HG02610 (cell line): Measurements from ENCODE around the gene VTN.

Experiments
- ATAC-seq: cut with Tn5 transposase; IDR thresholded peaks from one replicate; pipeline ENCODE4 v1.9.1; 2021; ENCODE audit warnings: mild to moderate bottlenecking, moderate library complexity; ENCODE audit not compliant: unreplicated experiment

The VTN gene

DNA sequence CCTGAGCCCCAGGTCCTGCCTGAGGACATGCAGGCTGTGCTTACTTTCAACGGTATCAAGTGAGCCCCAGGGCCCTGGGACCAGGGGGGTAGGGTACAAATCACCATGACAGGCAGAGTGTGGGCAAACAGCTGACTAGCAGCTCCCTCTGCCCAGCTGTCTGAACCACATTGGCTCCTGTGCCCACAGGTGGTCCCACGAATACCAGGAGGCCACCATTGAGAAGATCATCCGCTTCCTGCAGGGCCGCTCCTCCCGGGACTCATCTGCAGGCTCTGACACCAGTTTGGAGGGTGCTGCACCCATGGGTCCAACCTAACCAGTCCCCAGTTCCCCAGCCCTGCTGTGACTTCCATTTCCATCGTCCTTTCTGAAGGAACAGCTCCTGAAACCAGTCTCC is 25.9 kb upstream of the VTN start:
- no peak for ATAC-seq

DNA sequence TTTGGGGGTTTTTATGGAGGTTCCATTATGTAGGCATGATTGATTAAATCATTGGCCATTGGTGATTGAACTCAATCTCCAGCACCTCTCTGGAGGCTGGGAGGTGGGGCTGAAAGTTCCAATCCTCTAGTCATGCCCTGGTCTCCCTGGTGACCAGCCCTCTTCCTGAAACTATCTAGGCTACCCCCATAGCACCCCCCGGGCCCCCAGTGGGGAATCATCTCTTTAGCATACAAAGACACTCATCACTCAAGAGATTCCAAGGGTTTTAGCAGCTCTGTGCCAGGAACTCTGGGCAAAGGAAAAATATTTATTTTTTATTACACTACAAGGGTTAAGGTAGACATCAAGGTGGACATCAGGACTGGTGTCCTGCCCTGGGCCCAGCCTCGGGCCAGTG is 25.3 kb upstream of the VTN start:
- no peak for ATAC-seq

DNA sequence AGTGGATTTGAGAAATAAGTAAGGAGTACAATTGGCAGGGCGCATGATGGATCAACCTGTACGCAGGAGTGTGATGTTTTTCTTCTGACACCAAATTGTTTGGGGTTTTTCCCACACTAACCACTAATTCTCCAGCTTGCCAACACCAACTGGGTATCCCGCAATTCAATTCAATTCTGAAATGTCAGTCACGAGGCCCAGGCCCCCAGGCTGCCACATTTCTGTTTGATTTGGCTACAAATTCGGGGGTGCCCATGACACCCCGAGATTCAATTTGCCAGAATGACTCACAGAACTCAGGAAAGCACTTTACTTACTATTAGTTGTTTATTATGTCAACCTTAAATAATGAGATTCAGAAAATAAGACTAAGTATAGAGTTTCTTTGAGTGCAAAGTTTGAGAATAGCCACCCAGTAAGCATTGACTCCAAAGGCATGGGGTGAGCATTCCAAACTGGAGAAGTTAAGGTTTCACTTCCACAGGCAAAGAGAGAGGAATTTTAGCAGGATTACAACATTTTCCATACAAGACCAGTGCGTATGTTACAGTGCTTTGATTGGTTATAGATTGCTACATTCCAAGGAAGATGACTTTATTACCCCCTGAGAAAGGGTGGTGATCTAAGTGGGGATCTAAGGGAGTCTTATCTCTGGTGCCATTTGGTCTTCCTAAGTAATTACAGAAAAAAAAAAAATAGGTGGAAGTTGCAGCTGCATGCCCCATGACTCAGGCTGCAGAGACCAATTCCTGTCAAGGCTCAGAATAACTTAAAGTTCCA is 24.4 kb upstream of the VTN start:
- ATAC-seq, result no peak

DNA sequence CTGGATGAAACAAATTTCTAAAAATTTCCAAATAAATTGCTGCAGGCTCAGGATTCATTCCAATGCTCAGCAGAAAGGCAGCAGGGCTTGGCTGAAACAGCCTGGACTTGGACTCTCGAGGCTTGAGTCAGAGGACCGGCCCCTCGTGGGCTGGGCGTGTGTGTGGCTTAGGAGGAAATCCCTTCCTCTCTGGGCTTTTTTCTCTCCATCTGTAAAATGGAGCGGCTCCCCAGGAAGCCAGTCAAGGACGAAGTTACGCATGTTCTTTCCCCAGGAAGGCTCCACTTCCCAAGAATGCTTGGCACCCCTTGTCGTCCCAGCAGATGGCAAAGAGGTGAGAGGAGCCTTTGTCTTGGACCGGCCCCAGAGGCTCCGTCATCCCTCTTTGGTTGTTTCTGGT is 22.4 kb upstream of the VTN start:
- ATAC-seq, result no peak

DNA sequence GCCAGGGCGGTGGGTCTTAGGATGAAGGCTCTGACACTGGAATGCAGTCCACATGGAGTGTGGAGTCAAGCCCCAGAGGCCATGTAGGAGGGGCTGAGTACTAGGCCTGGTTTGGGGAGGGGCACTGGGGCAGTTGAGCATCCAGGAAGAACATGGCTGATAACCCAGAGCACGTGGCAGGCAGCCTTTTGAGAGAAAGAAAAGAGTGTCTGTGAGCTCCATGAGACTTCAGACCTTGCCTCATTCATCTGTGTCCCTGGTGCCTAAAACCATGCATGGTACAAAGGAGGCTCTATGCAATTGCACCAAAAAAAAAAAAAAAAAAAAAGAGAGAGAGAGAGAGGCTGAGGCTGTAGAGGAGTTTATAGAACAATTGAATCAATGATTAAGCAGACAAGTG is 21.3 kb upstream of the VTN start:
- ATAC-seq, result no peak

DNA sequence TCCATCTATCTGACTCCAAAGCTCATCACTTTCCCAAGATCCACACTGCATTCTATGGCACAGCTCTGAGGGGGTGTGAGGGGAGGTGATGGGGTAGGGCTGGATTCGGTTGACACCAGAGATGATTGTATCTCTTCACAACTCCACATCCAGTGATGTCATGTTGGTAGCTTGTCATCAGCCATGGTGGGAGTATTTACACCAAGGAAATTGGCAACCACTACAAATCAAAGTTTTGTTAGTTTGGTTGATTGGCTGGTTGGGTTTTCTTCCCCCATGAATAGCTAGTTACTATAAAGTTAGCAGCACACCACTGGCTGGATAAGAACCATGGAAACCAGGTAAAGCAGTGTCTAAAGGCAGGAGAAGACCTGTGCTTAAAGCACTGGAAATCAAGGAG is 20.9 kb upstream of the VTN start:
- no peak for ATAC-seq

DNA sequence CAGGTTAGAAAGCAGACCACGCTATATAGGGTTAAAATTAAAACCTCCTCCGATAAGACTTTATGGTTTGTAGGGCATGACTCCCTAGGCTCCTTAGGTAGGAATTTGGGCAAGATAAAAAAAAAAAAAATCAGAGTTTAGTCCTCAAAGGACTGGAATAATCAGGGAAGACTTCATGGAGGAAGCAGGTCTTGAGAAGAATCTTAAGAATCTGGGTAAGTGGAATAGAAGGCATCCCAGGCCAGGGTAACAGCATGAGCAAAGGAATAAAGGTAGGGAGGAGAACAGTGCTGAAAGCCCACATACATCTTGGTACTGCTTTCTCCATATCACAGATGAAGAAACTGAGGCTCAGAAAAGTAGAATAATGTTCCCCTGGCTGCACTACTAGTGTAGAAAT is 20.5 kb upstream of the VTN start:
- ATAC-seq, result no peak

DNA sequence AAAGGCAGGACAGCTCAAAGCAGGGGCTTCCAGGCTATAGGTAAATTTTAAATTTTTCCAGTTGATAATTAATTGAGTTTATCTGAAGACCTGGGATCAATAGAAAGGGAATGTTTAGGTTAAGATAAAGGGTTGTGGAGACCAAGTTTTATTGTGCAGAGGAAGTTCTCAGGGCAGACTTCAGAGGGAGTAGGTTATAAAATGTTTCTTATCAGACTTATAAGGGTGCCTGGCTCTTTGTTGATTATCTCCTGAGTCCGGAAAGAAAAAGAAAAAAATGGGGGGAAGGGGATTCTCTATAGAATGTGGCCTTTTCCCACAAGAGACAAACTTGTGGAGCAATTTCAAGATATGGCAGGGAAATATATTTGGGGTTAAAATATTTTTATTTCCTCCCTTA is 20.0 kb upstream of the VTN start:
- no peak for ATAC-seq

DNA sequence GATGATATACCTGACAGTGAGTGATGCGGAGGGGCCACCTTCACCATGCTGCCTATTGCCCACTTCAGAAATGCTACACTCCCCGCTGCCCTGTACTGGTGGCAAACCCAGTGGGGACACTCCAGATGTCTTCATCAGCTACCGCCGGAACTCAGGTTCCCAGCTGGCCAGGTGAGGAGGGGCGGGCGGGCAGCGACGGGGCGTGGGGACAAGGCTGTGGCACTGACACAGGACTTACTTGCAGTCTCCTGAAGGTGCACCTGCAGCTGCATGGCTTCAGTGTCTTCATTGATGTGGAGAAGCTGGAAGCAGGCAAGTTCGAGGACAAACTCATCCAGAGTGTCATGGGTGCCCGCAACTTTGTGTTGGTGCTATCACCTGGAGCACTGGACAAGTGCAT is 18.0 kb upstream of the VTN start:
- ATAC-seq, result no peak

DNA sequence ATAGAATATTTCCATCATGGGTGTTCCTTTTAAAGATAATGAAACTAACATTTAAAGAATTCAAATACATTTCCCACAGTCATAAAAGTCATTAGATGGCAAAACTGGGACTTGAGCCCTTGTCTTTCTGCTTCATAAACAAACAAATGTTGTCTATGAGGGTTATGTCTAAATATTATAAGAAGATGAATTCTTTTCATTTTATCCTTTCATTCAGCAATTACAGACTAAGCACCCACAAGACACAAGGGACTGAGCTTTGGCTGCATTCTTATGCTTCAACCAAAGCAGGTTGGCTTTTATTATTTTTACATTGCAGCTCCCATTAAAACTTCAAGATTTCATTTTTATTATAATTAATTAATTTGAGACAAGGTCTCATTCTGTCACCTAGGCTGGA is 16.3 kb upstream of the VTN start:
- ATAC-seq, result no peak

DNA sequence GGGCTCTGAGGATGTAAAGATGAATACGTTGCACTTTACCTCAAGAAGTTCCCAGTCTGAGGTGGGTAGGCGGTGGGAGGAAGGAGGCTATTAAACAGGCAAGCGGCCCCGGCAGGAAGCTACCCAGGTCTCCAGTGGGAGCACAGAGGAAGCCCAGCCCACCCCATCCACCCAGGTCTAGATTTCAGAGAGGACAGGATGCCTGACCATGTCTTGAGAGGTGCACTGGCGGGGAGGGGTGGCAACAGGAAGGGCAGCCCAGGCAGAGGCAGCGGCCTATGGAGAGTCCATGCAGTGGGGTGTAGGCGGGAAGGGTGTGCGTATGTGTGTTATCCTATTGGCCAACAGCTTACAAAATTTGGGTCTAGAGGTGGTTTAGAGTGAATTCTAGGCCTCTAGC is 15.3 kb upstream of the VTN start:
- no peak for ATAC-seq

DNA sequence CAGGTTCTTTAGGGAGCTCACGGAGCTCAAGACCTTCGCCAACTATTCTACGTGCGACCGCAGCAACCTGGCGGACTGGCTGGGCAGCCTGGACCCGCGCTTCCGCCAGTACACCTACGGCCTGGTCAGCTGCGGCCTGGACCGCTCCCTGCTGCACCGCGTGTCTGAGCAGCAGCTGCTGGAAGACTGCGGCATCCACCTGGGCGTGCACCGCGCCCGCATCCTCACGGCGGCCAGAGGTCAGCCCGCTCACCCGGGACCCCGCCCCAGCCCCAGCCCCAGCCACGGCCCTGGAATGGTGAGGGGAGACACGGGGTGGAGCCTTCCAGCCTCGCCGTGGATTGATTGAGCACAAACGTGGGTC is 14.9 kb upstream of the VTN start:
- no peak for ATAC-seq

DNA sequence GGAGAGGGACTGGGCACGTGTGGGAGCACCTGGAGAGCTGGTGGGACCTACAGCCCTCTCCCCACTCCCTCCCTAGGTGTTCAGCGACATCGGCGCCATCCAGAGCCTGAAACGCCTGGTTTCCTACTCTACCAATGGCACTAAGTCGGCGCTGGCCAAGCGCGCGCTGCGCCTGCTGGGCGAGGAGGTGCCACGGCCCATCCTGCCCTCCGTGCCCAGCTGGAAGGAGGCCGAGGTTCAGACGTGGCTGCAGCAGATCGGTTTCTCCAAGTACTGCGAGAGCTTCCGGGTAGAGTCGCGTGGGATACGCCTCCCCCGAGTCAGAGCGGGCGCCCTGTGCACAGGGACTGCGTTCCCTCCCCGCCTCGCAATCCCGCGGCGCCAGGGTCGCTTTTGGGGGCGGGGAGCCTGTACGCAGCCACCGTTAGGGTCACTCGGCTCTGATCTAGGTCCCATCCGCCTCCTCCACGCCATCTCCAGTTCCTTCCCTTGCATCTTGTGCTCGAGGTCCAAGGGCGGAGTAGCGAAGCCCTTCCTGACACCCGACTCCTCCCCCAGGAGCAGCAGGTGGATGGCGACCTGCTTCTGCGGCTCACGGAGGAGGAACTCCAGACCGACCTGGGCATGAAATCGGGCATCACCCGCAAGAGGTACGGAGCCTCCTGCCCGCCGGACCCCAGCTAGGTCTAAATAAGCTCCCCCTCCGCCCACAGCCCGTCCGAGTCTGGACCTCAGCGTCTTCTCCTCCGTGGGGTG is 14.4 kb upstream of the VTN start:
- peak; percentile 75 for ATAC-seq

DNA sequence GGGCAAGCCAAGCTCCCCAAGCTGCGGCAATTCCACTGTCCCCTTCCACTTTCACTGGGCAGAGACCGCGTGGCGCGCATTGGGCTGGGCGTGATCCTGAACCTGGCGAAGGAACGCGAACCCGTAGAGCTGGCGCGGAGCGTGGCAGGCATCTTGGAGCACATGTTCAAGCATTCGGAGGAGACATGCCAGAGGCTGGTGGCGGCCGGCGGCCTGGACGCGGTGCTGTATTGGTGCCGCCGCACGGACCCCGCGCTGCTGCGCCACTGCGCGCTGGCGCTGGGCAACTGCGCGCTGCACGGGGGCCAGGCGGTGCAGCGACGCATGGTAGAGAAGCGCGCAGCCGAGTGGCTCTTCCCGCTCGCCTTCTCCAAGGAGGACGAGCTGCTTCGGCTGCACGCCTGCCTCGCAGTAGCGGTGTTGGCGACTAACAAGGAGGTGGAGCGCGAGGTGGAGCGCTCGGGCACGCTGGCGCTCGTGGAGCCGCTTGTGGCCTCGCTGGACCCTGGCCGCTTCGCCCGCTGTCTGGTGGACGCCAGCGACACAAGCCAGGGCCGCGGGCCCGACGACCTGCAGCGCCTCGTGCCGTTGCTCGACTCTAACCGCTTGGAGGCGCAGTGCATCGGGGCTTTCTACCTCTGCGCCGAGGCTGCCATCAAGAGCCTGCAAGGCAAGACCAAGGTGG is 11.2 kb upstream of the VTN start:
- no peak for ATAC-seq

DNA sequence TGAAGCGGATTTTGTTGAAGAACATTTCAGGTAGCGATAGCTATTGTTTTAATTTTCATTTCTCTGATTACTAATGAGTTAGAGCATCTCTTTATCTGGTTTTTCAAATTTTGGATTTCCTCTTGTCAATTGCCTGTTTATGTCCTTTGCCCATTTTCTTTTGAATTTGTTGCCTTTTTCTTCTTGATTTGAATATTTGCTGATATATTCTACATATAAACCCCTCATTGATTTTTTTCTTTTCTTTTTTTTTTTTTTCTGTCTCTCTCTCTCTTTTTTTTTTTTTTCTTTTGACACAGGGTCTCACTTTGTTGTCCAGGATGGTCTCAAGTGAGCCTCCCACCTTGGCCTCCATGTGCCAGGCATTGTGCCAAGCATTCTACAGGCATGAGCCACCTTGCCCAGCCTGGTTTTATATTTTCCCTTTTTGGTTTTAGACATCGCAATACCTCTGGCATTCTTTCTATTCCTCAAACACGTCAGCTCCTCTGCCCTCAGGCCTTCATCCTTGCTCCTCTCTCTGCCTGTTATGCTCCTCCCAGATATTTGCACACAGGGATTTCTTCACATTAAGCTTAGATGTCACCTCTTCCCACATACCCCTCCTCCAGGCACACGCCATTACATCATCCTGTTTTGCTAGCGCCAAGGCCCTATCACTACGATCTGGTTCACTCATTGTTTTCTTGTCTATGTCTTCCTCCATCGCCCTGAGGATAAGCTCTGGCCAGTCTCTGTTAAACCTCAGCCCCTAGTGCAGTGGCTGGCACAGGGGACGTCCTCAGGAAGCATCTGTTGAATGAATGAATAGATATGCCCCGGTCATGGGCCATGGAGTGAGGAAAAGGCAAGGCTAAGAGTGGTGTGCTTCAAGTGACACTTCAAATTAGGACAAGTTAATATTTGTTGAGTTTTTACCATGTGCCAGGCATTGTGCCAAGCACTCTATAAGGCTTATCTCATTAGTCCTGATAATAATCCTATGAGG is 10.0 kb upstream of the VTN start:
- no peak for ATAC-seq

DNA sequence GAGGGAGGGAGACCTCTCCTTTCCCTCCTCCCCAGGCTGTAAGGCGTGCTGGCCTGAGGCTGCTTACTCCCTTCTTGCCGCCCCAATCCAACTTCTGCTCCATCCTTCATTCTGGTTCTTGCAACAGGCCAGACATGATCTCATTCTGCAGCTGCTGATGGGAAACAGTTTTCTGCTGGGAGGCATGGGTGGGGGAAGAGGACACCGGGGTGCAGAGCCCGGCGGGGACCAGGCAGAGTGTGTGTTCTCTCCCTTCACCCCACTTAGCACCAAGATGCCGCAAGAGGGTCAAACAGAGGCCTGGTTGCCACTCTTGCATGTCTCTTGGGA is 2.8 kb upstream of the VTN start:
- ATAC-seq, result no peak

DNA sequence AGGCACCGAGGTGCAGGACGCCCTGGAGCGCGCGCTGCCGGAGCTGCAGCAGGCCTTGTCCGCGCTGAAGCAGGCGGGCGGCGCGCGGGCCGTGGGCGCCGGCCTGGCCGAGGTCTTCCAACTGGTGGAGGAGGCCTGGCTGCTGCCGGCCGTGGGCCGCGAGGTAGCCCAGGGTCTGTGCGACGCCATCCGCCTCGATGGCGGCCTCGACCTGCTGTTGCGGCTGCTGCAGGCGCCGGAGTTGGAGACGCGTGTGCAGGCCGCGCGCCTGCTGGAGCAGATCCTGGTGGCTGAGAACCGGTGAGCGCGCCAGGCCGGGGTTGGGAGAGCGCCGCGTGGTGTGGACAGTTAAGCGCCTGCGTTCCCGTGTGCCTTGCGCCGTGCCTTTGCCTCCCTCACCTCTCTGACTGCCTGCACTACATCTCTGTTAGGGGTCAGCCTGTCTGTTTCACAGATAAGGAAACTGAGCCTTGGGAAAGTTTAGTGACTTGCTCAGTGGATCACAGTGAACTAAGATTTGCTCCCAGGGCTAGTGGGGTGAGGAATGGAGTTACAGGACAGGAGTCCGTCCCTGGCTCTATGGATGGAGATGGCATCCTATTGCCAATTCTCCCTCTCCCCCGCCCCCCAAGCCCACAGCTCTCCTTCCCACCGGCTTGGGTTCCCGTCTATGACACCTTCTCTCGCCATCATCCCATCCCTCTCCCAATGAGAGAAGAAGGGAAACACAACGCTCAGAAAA is 2.3 kb upstream of the VTN start:
- peak; percentile 14 for ATAC-seq

DNA sequence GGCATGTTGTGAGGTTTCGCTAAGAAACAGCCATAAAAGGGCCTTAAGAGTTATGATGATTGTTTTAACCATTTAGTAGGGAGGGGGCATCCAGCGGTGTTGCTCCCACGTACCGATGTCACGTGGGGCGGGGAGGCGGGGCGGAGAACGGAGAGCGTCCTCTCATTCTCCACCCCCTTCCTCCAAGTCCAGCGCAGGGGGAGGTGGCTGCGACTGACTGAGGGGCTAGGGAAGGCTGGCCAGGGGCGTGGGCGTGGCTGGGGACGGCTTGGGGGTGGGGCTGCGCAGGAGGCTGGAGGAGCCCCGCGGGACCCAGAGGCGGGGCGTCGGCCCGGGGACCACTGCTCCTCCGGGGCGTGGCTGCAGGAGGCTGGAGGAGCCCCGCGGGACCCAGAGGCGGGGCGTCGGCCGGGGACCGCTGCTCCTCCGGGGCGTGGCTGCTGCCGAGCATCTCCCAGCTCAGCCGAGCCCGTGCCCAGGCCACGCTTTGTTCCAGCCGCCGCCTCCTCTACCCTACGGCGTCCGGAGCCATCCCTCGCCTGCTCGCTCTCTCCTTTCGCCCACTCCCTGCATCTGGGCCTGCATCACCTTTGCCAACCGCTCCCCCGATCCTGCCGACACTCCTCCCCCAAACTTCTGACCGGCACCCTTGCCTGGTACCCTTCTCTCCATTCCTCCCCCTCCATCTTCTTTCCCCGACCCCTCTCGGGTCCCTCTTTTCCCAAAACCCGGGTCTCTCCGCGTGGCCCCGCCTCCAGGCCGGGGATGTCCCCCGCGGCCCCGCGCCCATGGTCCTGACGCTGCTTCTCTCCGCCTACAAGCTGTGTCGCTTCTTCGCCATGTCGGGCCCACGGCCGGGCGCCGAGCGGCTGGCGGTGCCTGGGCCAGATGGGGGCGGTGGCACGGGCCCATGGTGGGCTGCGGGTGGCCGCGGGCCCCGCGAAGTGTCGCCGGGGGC is 1.4 kb upstream of the VTN start, which contains the start of gene SARM1:
Gene SARM1, plus strand, starts transcription at position 450 of the 958 bp plus-strand sequence. Its CDS starts 339 bp downstream, at position 789.
- ATAC-seq, result peak; percentile 70

DNA sequence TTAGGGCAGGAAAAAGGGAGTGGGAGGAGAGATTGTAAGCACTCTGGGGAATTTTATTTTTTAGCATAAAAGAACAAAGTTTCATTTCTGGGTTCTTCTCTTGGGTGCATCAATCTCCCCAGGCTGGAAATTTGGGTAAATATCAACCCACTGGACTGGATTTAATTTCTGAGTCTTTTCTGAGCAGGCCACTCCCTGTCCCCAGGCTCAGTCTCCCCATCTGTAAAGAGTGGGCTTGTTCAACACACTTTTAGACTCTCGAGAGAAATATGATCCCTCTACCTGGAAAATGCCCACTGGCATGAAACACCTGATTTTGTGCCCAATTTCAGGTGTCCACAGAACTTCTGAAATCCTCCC is 617 bp upstream of the VTN start:
- no peak for ATAC-seq
